ENCODE measurements around the gene TLX2.
"Not testable (repeated sequence)": the region's sequence is repeated elsewhere in the genome, so short reads cannot be mapped to it uniquely, and the experiment has no call there.

The TLX2 gene

DNA sequence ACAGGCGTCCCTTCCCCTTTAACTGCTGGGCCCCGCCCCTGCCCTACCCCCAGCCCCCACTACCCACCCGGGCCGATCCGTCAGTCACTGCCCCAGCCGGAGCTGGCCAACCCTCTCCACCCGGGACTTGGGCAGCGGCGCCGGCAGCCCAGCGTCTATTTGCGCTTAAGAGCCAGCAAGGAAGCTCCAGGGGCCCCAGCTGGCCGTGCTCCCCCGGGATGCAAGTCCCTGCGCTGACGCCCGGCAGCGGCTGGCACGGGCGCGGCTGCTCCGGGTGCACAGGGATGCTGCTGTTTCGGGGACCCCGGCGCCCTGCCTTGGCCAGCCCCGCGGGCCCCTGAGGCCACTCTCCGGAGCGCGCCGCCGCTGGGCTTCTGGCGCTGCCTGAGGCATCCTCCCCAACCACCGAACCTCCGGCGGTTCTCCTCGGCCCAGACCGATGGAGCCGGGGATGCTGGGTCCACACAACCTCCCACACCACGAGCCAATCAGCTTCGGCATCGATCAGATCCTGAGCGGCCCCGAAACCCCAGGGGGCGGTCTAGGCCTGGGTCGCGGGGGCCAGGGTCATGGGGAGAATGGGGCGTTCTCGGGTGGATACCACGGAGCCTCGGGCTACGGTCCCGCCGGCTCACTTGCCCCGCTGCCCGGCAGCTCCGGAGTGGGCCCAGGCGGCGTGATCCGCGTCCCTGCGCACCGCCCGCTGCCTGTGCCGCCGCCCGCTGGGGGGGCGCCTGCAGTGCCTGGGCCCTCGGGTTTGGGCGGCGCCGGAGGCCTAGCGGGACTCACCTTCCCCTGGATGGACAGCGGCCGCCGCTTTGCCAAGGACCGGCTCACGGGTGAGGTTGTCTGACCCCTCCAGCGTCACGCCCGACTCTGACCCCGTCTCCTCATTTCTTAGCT lies at the start of gene TLX2:
Gene TLX2 (plus strand): TSS at position 83 of the 903 bp plus-strand sequence. CDS start 357 bp downstream, at position 440.
- DNase-seq: peak in 1 of 10 donors; percentile 73
- intact Hi-C loops (cut with DNase I): no loop called here

- intact Hi-C loops (cut with DNase I): not testable (repeated sequence)
Measured at GRCh38 chr2:74470742-74471141, 43.5 kb upstream of the TLX2 start.

DNA sequence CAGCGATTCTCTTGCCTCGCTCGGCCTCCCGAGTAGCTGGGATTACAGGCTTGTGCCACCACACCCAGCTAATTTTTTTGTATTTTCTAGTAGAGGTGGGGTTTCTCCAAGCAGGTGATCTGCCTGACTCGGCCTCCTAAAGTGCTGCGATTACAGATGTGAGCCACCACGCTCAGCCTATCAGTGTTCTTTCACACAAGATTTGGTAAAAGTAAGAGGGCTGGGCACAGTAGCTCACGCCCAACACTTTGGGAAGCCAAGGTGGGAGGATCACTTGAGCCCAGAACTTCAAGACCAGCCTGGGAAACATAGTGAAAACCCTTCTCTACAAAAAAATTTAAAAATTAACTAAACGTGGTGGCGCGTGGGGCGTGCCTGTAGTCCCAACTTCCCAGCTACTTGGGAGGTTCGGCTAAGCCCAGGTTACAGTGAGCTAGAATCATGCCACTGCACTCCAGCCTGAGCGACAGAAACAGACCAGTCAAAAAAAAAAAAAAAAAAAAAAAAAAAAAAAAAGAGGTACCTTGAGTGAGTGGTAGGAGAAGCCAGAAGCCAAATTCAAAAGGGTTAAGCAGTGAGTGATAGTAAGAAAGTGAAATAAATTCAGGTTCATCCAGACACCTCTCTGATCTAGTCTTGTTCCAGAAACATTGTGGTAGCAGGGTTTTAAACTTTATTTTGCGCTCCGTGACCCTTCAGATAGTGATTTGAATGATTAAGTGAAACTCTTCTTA lies 42.8 kb upstream of the TLX2 start:
- intact Hi-C loops (cut with DNase I): no loop called here
- no peak for DNase-seq

More at GRCh38 chr2:74470742-74471141, 43.5 kb upstream of the TLX2 start:
- DNase-seq: not testable (repeated sequence)

DNA sequence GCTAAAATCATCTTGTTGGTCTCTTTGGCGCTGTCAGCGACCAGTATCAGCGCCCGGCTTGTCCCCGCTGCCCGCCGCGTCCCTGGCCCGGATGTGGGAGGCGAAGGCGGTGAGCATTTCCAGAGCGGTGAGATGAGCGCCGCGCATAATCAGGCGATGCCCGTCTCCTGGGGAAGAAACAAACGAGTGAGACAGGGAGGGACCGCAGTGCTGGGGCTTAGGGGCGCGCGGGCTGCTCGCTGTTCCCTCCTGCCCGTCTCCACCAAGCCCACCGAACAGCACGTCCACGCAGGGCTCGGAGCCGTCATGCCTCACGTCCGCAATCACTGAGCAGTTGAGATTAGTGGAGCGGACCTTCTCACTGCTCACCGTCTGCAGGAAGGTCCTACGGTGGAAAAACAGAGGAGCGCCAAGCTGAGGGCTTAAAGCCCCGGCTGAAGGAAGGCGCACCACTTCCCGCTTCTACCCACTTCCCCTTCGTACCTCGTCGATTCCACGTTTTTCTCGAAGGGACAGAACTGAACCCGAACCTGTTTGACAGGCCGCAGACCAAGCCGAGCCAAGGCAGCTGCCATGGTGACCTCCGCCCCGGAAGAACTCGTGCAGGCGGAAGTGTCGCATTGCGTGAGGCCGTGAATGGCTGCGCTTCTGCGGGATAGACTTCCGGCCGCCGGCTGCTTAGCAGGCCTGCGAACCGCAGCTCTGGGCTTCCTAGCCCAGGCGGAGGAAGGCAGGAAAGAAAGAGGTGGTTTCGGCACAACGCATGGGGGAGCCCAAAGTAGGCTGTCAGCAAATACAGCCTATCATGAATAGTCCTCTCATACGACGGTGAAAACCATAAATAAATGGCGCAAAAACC lies 41.9 kb upstream of the TLX2 start, which contains the start of gene MRPL53:
Gene MRPL53 (minus strand): TSS at position 595 of the 859 bp plus-strand sequence. CDS start 20 bp downstream, at position 575.
- intact Hi-C loops (cut with DNase I): no loop called here
- peak; percentile 93 to 99 (median 96) for DNase-seq

- DNase-seq: no peak
- intact Hi-C loops (cut with DNase I): no loop called here
Measured at GRCh38 chr2:74472945-74473258, 41.3 kb upstream of the TLX2 start.

GRCh38 chr2:74474481-74474880 lies 39.8 kb upstream of the TLX2 start:
- intact Hi-C loops (cut with DNase I): no loop called here
- no peak for DNase-seq

DNA sequence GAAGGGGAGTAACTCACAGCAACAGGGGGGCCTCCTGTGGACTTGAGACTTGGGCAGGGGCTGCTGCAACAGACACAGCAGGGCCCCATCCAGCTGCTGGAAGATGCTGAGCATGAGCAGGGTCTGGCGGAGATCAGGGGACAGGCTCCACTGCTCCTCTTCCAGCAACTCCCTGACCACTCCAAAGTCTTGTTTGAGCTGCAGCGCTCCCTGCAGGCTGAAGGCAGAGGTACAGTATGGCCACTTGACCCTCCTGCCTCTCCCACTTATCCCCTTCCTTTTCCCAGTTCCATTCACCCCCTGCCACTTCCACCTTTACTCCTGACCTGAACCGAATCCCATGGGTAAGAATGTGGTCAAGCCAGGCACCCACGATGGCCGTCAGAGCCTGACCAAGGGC lies 39.4 kb upstream of the TLX2 start:
- no peak for DNase-seq
- intact Hi-C loops (cut with DNase I): no loop called here

- intact Hi-C loops (cut with DNase I): no loop called here
- no peak for DNase-seq
Measured at GRCh38 chr2:74481431-74481830, 32.8 kb upstream of the TLX2 start.

GRCh38 chr2:74481961-74482800 lies 32.1 kb upstream of the TLX2 start:
- peak in 5 of 10 donors; percentile 58 to 94 (median 85) for DNase-seq

DNA sequence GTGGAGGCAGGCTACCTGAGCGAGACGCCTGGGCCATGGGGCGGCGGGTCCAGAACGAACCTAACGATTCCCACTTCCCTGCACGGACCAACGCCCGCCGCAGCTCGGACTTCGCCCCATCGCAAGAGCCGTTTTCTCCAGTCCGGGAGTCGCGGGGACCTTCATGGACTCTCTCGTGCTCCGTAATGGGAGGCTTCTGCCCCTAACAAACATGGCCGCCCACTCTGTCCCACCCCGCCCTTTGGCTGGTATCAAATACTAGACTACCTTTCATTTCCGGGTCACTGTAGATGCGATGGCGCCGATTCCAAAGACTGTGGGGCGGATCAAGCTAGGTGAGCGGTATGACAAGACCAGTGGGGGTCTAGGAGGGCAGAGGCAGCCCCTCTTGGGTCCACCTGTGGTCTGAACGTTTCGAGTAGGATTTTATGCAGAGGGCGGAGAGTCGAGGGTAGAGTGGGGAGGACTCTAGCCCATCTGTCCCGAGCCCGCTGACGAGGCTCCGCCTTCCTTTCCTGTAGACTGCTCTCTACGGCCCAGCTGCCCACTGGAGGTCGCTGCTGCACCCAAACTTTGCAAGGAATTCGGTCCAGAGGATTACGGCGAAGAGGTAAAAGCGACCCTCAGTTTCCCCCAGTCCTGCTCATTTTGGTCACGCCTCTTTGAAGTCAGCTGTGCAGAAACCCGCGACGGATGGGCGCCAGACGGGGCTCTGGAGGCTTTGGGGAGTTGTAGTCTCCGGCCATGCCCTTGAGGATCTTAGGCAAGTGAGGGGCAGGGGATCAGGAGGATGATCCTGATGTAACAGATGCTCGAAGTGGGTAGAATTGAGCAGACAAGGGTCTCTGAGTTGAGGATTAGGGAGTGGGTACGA lies 31.2 kb upstream of the TLX2 start, which contains the start of the genes CCDC142 and TTC31:
Gene CCDC142 (minus strand): TSS at position 198 of the 874 bp plus-strand sequence. CDS start 161 bp downstream, at position 37.
Gene TTC31 (plus strand): TSS at position 281 of the 874 bp plus-strand sequence. CDS start 15 bp downstream, at position 296.
- peak; percentile 90 to 99 (median 94) for DNase-seq
- intact Hi-C loops (cut with DNase I): loop anchor here (1.0 kb wide), 4 partner anchors 24 to 104 kb away; partner anchors contain the start of genes AUP1, HTRA2, INO80B and PCGF1

More at GRCh38 chr2:74481961-74482800, 32.1 kb upstream of the TLX2 start:
- intact Hi-C loops (cut with DNase I): no loop called here

DNA sequence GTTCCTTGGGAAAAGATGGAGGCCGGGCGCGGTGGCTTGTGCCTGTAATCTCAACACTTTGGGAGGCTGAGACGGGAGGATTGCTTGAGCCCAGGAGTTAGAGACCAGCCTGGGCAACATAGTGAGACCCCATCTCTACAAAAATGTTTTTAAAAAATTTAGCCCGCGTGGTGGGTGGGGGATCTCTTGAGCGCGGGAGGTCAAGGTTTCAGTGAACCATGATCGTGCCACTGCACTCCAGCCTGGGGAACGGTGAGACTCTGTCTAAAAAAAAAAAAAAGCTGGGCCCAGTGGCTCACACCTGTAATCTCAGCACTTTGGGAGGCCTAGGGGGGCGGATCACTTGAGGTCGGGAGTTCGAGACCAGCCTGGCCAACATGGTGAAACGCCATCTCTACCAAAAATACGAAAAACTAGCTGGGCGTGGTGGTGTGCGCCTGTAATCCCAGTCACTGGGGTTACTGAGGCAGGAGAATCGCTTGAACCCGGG lies 30.5 kb upstream of the TLX2 start:
- intact Hi-C loops (cut with DNase I): loop anchor here (1.0 kb wide), 4 partner anchors 24 to 104 kb away; partner anchors contain the start of genes AUP1, HTRA2, INO80B and PCGF1
- peak in 1 of 10 donors; percentile 50 for DNase-seq

GRCh38 chr2:74486141-74486540 lies 28.1 kb upstream of the TLX2 start:
- intact Hi-C loops (cut with DNase I): no loop called here
- DNase-seq: no peak

DNA sequence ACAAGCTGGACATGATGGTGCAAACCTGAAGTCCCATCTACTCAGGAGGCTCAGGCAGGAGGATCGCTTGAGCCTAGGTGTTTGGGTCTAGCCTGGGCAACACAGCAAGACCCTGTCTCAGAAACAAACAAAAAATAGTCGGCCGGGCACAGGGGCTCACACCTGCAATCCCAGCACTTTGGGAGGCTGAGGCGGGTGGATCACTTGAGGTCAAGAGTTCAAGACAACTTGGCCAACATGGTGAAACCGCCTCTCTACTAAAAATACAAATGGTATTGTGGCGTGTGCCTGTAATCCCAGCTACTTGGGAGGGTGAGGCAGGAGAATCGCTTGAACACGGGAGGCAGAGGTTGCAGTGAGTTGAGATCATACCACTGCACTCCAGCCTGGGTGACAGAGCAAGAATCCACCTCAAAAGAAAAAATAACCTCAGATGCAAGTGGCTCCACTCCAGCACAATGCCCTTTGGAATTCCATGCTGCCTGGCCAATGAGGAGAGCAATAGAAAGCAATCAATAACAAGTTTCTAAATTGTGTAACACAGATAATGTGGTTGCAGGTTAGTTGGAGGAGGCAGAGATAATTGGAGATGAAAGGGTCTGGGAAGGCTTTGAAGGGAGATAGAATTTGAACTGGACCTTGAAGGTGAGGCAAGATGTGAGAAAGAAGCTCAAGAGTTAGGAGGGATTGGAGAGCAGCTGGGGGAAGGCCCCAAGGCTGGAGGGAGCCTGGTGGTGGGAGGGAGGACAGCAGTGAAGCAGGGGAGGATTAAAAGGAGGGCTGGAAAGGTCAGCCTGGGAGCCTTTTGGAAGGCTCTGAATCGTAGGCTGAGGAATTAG lies 25.4 kb upstream of the TLX2 start:
- DNase-seq: peak in 1 of 10 donors; percentile 49

DNA sequence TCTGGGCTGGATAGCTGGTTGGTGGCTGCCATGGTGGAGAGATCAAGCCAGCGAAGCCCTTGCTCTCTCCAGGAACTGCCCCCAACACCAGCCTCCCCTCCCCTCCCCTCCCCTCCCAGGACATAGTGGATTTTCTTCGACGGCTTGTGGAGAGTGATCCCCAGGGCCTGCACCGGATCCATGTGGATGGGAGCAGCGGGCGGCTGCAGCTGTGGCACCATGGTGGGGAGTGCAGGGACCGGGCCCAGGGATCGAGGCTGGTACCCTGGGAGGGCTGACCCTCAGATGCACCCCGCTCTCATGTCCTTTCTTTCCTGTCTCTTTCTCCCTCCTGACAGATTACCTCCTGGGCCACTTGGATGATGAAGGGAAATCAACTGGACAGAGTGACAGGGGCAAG lies 24.3 kb upstream of the TLX2 start:
- peak in 2 of 10 donors; percentile 56 to 68 for DNase-seq
- intact Hi-C loops (cut with DNase I): no loop called here

More for the DNA sequence above, 25.4 kb upstream of the TLX2 start:
- intact Hi-C loops (cut with DNase I): no loop called here

DNA sequence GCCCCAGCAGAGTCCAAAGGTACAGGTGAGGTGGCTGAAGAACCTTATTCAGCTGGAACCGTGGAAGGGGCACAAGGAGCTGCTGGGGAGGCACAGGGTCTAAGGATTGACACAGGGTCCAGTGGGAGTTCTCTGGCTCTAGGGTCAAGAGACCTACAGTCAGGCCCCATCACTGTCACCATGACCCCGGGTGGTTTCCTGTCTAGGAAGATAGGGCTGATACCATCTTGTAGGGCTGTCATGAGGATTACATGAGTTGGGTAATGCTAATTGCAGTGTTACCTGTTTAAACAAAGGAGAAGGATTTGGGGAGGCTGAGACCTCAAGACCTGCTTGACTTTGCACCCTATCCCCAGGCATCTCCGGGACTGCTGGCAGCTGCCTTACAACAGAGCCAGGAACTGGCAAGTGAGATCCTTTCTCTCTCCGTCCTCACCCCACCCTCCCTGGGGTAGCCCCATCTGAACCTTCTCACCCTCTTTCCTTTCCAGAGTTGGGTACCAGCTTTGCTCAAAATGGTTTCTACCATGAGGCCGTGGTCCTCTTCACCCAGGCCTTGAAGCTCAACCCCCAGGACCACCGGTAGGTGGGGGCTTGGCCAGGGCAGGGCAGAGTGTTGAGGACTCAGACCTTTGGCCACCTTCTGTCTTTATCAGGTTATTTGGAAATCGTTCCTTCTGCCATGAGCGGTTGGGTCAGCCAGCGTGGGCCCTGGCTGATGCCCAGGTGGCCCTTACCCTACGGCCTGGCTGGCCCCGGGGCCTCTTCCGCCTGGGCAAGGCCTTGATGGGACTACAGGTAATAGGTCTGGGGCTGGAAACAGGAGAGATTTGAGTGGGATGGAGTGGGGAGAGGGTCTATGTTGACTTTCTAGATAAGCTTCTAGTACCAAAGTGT lies 22.4 kb upstream of the TLX2 start:
- intact Hi-C loops (cut with DNase I): no loop called here

GRCh38 chr2:74493546-74493945 lies 20.7 kb upstream of the TLX2 start:
- intact Hi-C loops (cut with DNase I): no loop called here

More for the DNA sequence above, 22.4 kb upstream of the TLX2 start:
- DNase-seq: peak in 2 of 10 donors; percentile 26 to 55

More at GRCh38 chr2:74493546-74493945, 20.7 kb upstream of the TLX2 start:
- DNase-seq: peak in 1 of 10 donors; percentile 7
